SK-N-SH (cell line): ENCODE data around the gene PLOD3. TPM values are rescaled to one million over a fixed set of nuclear protein-coding genes. Genes with fewer than 3 reads are reported as not detected.
"Not testable (repeated sequence)": the region's sequence is repeated elsewhere in the genome, so short reads cannot be mapped to it uniquely, and the experiment has no call there.

Experiments used
- CTCF ChIA-PET: fragments of 300-600, 350-600 bp; formaldehyde crosslinking; extraction: SDS; loops from one replicate; lab custom pipeline; 2021; lab: Yijun Ruan, JAX
- POLR2A ChIA-PET: fragments of 350-600 bp; sonication (Branson Sonifier 250); formaldehyde crosslinking; extraction: SDS; loops from one replicate; lab custom pipeline; 2020; ENCODE audit warnings: antibody characterized with exemption, inconsistent platforms; lab: Yijun Ruan, JAX
- DNase-seq: peaks from one replicate; pipeline ENCODE4 v3.0.0; 2012
- H2AFZ ChIP-seq: fragments of 200-600 bp; sonication (generic); 2 replicates; pipeline ENCODE4 v1.8.1; 2016; ENCODE audit warnings: antibody characterized with exemption, mild to moderate bottlenecking, low read depth
- H3F3A ChIP-seq: fragments of 200-600 bp; sonication (generic); replicated peaks from 2 replicates; pipeline ENCODE3; 2016; ENCODE audit warnings: antibody characterized with exemption, mild to moderate bottlenecking; ENCODE audit not compliant: insufficient read depth
- H3K27ac ChIP-seq, 2 experiments: fragments of 200-500 bp in 1 of 2; fragments of 200-600 bp in 1 of 2; sonication (Bioruptor generic) in 1 of 2; sonication (generic), shearing (Covaris generic) in 1 of 2; 2 replicates each; pipeline versions ENCODE4 v1.5.1 to v1.6.1; 2014 to 2016; ENCODE audit warnings: low read depth in 2 of 2, inconsistent platforms in 1 of 2, low read length in 1 of 2, mild to moderate bottlenecking in 1 of 2, mixed read lengths in 1 of 2
- H3K27me3 ChIP-seq: fragments of 200-600 bp; sonication (generic), shearing (Covaris generic); 2 replicates; pipeline ENCODE4 v1.6.1; 2016; ENCODE audit warnings: mixed run types; ENCODE audit not compliant: insufficient read depth
- H3K36me3 ChIP-seq, 2 experiments: fragments of 200-500 bp in 1 of 2; fragments of 200-600 bp in 1 of 2; sonication (Bioruptor generic) in 1 of 2; sonication (generic) in 1 of 2; replicated peaks in 1 of 2; 2 replicates each; pipeline versions ENCODE3 to v1.5.1; 2014 to 2016; ENCODE audit warnings: low read length in 1 of 2, mild to moderate bottlenecking in 1 of 2; ENCODE audit not compliant: insufficient read depth in 2 of 2, control insufficient read depth in 1 of 2
- H3K4me1 ChIP-seq, 2 experiments: fragments of 200-500 bp in 1 of 2; fragments of 200-600 bp in 1 of 2; sonication (Bioruptor generic) in 1 of 2; sonication (generic), shearing (Covaris generic) in 1 of 2; 2 replicates each; pipeline versions ENCODE4 v1.5.1 to v1.6.1; 2014 to 2016; ENCODE audit warnings: low read depth in 1 of 2, low read length in 1 of 2, mixed run types in 1 of 2; ENCODE audit not compliant: insufficient read depth in 2 of 2, control insufficient read depth in 1 of 2
- H3K4me2 ChIP-seq: fragments of 200-600 bp; sonication (generic), shearing (Covaris generic); 2 replicates; pipeline ENCODE4 v1.6.1; 2017; ENCODE audit warnings: mixed run types
- H3K4me3 ChIP-seq, 2 experiments: fragments of 200-500 bp in 1 of 2; fragments of 200-600 bp in 1 of 2; sonication (Bioruptor generic) in 1 of 2; sonication (generic), shearing (Covaris generic) in 1 of 2; 2 replicates each; pipeline versions ENCODE4 v1.5.1 to v1.8.1; 2014 to 2016; ENCODE audit warnings: low read depth in 2 of 2, inconsistent platforms in 1 of 2, low read length in 1 of 2, mild to moderate bottlenecking in 1 of 2, mixed read lengths in 1 of 2, moderate library complexity in 1 of 2
- H3K79me2 ChIP-seq: fragments of 200-600 bp; sonication (generic); 2 replicates; pipeline ENCODE4 v1.8.1; 2017; ENCODE audit warnings: mild to moderate bottlenecking; ENCODE audit not compliant: insufficient read depth
- H3K9ac ChIP-seq: fragments of 200-600 bp; sonication (generic); 2 replicates; pipeline ENCODE4 v1.6.1; 2017; ENCODE audit warnings: mixed run types
- H3K9me2 ChIP-seq: fragments of 200-600 bp; sonication (generic); 2 replicates; pipeline ENCODE4 v1.6.1; 2017; ENCODE audit warnings: mixed run types
- H3K9me3 ChIP-seq: fragments of 200-600 bp; sonication (generic); 2 replicates; pipeline ENCODE4 v1.6.1; 2017; ENCODE audit warnings: mixed run types, mild to moderate bottlenecking, moderate library complexity
- H4K20me1 ChIP-seq: fragments of 200-600 bp; sonication (generic); 2 replicates; pipeline ENCODE4 v1.6.1; 2017; ENCODE audit warnings: mild to moderate bottlenecking, mixed run types; ENCODE audit not compliant: insufficient read depth
- CHD2 ChIP-seq: fragments of 150-350 bp; IDR thresholded peaks from 2 replicates; pipeline ENCODE4 v1.6.1; 2018; ENCODE audit warnings: low read length; ENCODE audit not compliant: partially characterized antibody
- EP300 ChIP-seq, 2 experiments: IDR thresholded peaks; 2 replicates each; pipeline versions ENCODE4 v1.4.0 to v1.6.1; 2012; ENCODE audit warnings: borderline replicate concordance in 1 of 2, low read depth in 1 of 2, low read length in 1 of 2
- GATA2 ChIP-seq: sonication (generic); formaldehyde crosslinking; IDR thresholded peaks from 2 replicates; pipeline ENCODE4 v1.5.0; 2020; ENCODE audit warnings: mild to moderate bottlenecking, missing genetic modification reagents
- NFIC ChIP-seq: IDR thresholded peaks from 2 replicates; pipeline ENCODE4 v1.4.0; 2012; ENCODE audit warnings: borderline replicate concordance
- NRF1 ChIP-seq: IDR thresholded peaks from 2 replicates; pipeline ENCODE4 v1.6.1; 2012; ENCODE audit warnings: low read depth, mild to moderate bottlenecking, low read length
- RAD21 ChIP-seq: IDR thresholded peaks from 2 replicates; pipeline ENCODE4 v1.6.1; 2012; ENCODE audit warnings: mild to moderate bottlenecking, low read length
- RCOR1 ChIP-seq: fragments of 150-350 bp; IDR thresholded peaks from 2 replicates; pipeline ENCODE4 v1.6.1; 2017; ENCODE audit warnings: antibody characterized with exemption, low read length
- TAF1 ChIP-seq: IDR thresholded peaks from 2 replicates; pipeline ENCODE4 v1.6.1; 2012; ENCODE audit warnings: low read depth, mild to moderate bottlenecking, low read length, moderate library complexity, borderline replicate concordance
- TCF12 ChIP-seq: IDR thresholded peaks from 2 replicates; pipeline ENCODE4 v1.4.0; 2012
- TEAD4 ChIP-seq: IDR thresholded peaks from 2 replicates; pipeline ENCODE4 v1.4.0; 2012; ENCODE audit warnings: mild to moderate bottlenecking, borderline replicate concordance; ENCODE audit not compliant: insufficient read depth
- WGBS: methylation state at CpG from one replicate; pipeline ENCODE4 v1.1.6; 2017; ENCODE audit warnings: low lambda C conversion rate; 5-methylcytosine and 5-hydroxymethylcytosine counted together
- polyA plus RNA-seq, 3 experiments: library from polyadenylated mRNA; depleted of rRNA; stranded (reverse); fragments of >200 nt; gene quantifications; 2 replicates each; pipeline ENCODE4 v1.2.3, GENCODE V29; 2012
- TF ChIP-seq, protein P1 (sequence below): fragments of 200-600 bp; sonication (generic); IDR thresholded peaks from 2 replicates; pipeline ENCODE4 v1.6.1; 2017; ENCODE audit warnings: antibody characterized with exemption, mild to moderate bottlenecking, moderate library complexity
- TF ChIP-seq, protein P2 (sequence below): IDR thresholded peaks from 2 replicates; pipeline ENCODE4 v1.4.0; 2012; ENCODE audit warnings: low read depth
- TF ChIP-seq, protein P3 (sequence below): fragments of 150-350 bp; IDR thresholded peaks from 2 replicates; pipeline ENCODE4 v1.6.1; 2016; ENCODE audit warnings: mild to moderate bottlenecking, low read depth, low read length
- TF ChIP-seq, protein P4 (sequence below): IDR thresholded peaks from 2 replicates; pipeline ENCODE4; 2012

PLOD3 gene
- polyA plus RNA-seq, 1 of the 3 experiments (the other 2 are of a cell fraction) = 276 TPM

DNA sequence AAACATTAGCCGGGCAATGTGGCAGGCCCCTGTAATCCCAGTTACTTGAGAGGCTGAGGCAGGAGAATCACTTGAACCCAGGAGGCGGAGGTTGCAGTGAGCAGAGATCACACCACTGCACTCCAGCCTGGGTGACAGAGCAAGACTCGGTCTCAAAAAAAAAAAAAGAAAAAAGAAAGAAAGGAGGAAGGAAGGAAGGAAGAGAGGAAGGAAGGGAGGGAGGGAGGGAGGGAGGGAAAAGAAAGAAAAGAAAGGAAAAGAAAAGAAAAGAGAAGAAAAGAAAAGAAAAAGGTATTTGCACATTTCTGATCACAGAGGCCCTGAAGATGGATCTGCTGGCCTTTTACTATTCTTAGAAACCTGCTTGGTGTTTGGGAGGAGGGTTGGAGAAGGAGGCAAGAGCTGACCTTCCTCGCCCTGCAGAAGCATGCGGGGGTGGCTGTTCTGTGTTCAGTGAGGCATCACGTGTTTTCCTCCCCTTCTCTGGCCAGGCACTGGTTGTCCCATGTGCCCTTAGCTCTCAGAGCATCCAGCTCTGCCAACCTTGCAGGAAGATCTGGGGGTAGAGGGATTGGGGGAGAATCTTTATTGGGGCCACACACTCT lies 46.8 kb upstream of the PLOD3 start:
- WGBS = 61% methylated on average over 6 of the region's 6 CpGs
- H3K4me2 ChIP-seq, H3K27ac ChIP-seq, H3K36me3 ChIP-seq, H3K9me3 ChIP-seq, H2AFZ ChIP-seq, H3K27me3 ChIP-seq, H3K4me3 ChIP-seq, H3K4me1 ChIP-seq, H3K9me2 ChIP-seq, H3K79me2 ChIP-seq, H4K20me1 ChIP-seq, H3F3A ChIP-seq, H3K9ac ChIP-seq, POLR2A ChIA-PET, DNase-seq: not testable (repeated sequence)
- CTCF ChIA-PET = interaction anchor here (0.6 to 3.0 kb wide), 6 partner anchors 19 to 173 kb away, joined by 3 to 18 read pairs (median 4); partner anchors contain the start of gene ZNHIT1

DNA sequence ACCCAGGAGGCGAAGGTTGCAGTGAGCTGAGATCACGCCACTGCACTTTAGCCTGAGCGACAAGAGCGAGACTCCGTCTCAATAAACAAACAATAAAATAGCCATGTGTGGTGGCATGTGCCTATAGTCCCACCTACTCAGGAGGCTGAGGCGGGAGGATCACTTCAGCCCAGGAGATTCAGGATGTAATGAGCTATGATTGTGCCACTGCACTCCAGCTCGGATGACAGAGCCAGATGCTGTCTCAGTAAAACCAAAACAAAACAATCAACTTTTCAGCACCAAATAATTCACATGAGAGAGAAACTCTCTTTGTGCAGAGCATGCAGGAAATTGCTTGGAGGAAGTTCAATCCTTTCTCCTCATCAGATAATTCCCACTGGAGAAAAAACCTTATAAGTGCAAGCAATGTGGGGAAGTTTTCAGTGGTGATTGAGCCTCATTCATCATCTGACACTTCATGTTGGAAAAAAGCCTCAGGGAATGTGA lies 40.9 kb upstream of the PLOD3 start:
- no peak overlapping the region for H3K9ac ChIP-seq
- H3K27me3 ChIP-seq = 0 out of 2 replicates have a peak, but pooled peaks cover 8% of the 10 kb centered on the region
- no peaks in the 10 kb centered on the region for H3K79me2 ChIP-seq
- H3K27ac ChIP-seq = no peak overlapping the region
- TF ChIP-seq, protein P1, sequence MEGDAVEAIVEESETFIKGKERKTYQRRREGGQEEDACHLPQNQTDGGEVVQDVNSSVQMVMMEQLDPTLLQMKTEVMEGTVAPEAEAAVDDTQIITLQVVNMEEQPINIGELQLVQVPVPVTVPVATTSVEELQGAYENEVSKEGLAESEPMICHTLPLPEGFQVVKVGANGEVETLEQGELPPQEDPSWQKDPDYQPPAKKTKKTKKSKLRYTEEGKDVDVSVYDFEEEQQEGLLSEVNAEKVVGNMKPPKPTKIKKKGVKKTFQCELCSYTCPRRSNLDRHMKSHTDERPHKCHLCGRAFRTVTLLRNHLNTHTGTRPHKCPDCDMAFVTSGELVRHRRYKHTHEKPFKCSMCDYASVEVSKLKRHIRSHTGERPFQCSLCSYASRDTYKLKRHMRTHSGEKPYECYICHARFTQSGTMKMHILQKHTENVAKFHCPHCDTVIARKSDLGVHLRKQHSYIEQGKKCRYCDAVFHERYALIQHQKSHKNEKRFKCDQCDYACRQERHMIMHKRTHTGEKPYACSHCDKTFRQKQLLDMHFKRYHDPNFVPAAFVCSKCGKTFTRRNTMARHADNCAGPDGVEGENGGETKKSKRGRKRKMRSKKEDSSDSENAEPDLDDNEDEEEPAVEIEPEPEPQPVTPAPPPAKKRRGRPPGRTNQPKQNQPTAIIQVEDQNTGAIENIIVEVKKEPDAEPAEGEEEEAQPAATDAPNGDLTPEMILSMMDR = no peak
- TF ChIP-seq RCOR1 (no peak), RAD21 (no peak), CHD2 (no peak), TAF1 (no peak), NFIC (no peak), NRF1 (no peak), TCF12 (no peak), TEAD4 (no peak), GATA2 (CRISPR knock-in tag) (no peak), EP300 (IDR thresholded peaks at IDR 0.05; ENCODE audit: borderline replicate concordance in 1 of 2, low read depth in 1 of 2, low read length in 1 of 2) (no peak)
- TF ChIP-seq, protein P2, sequence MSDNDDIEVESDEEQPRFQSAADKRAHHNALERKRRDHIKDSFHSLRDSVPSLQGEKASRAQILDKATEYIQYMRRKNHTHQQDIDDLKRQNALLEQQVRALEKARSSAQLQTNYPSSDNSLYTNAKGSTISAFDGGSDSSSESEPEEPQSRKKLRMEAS = no peak
- TF ChIP-seq, protein P3, sequence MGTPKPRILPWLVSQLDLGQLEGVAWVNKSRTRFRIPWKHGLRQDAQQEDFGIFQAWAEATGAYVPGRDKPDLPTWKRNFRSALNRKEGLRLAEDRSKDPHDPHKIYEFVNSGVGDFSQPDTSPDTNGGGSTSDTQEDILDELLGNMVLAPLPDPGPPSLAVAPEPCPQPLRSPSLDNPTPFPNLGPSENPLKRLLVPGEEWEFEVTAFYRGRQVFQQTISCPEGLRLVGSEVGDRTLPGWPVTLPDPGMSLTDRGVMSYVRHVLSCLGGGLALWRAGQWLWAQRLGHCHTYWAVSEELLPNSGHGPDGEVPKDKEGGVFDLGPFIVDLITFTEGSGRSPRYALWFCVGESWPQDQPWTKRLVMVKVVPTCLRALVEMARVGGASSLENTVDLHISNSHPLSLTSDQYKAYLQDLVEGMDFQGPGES = no peak
- TF ChIP-seq, protein P4, sequence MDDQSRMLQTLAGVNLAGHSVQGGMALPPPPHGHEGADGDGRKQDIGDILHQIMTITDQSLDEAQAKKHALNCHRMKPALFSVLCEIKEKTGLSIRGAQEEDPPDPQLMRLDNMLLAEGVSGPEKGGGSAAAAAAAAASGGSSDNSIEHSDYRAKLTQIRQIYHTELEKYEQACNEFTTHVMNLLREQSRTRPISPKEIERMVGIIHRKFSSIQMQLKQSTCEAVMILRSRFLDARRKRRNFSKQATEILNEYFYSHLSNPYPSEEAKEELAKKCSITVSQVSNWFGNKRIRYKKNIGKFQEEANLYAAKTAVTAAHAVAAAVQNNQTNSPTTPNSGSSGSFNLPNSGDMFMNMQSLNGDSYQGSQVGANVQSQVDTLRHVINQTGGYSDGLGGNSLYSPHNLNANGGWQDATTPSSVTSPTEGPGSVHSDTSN = no peak
- ChIA-PET POLR2A (no interaction called here), CTCF (interaction anchor here (0.8 to 2.0 kb wide), 6 partner anchors 12 to 344 kb away, joined by 3 to 8 read pairs (median 4); partner anchors contain the start of gene FIS1)
- H3K9me2 ChIP-seq = no peaks in the 10 kb centered on the region
- H3K4me3 ChIP-seq = no peak overlapping the region
- no peaks in the 10 kb centered on the region for H4K20me1 ChIP-seq
- no peaks in the 10 kb centered on the region for H3K9me3 ChIP-seq
- DNase-seq = no peak
- H2AFZ ChIP-seq = no peak overlapping the region
- H3K4me1 ChIP-seq = no peaks in the 10 kb centered on the region
- no peak overlapping the region for H3K4me2 ChIP-seq
- WGBS = 75% methylated on average over 7 of the region's 7 CpGs
- no peaks in the 10 kb centered on the region for H3K36me3 ChIP-seq
- no peaks in the 10 kb centered on the region for H3F3A ChIP-seq
